ENCODE results near the gene SLC12A9.

Gene SLC12A9

DNA sequence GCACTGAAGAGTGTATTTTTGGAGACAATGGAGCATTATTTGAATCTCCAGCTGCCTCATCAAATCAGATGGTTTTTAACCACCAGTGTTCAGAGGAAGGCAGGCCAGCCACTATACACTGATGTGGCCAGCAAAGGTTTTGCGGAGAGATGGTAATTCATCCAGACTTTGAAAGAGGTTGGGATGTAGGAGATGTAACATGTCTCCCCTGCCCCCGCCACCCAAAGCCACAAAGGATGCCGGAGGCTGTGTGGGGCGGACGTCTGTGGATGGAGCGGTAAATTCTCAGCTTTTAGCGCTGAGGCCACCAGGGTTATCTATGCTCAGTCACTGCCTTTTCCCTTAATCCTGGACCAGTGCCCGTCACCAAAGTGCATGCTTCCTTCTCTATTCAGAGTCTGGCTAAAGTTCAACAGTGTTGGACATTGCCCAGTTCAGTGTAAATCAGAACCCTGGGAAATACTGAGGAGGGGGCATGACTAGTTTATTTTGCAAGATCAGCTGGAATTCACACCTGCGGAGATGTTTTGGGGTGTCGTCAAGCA is 11.0 kb downstream of the SLC12A9 start:
- peak; percentile 34 for DNase-seq

DNA sequence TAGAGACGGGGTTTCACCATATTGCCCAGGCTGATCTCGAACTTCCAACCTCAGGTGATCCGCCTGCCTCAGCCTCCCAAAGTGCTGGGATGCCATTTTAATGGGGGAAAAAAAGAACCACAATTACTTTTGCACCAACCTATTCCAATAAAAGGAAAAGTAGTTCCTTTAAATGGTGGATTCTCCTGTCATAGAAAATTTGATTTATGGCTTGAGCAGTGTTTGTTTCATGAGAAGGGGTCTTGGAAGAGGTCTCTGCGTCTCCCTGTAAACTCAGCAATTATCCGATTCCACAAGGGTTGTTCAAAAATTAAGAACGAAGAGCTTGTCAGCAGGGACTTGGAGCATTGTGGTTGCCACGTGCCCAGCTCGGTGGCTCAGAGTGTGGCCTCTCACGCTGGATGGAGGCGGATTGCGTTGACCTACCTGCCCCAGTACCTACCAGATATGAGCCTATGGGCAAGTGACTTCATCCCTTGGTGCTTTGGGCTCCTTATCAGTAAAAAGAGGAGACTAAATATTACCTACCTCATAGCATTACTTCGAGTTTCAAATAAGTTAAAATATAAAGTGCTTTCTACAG is 11.8 kb downstream of the SLC12A9 start:
- no peak for DNase-seq

DNA sequence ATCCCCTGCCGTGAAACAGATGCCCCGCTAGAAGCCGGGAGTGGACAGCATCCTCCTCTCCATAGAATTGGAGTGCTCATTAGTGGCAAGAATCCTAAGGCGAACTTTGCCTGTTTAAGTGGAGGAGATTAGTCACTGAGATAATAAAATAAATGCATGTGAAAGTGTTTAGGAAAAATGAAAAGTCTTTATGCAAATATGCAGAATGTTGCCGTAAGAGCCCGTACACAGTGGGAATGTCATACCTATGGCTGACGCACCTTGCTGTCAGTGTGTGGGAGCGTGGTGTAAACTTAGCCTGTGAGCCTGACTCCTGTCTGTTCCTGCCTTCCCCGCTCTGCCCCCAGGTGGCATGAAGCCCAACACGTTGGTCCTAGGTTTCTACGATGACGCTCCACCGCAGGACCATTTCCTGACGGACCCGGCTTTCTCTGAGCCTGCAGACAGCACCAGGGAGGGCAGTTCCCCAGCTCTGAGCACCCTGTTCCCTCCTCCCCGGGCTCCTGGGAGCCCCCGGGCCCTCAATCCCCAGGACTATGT is 12.9 kb downstream of the SLC12A9 start:
- no peak for DNase-seq

DNA sequence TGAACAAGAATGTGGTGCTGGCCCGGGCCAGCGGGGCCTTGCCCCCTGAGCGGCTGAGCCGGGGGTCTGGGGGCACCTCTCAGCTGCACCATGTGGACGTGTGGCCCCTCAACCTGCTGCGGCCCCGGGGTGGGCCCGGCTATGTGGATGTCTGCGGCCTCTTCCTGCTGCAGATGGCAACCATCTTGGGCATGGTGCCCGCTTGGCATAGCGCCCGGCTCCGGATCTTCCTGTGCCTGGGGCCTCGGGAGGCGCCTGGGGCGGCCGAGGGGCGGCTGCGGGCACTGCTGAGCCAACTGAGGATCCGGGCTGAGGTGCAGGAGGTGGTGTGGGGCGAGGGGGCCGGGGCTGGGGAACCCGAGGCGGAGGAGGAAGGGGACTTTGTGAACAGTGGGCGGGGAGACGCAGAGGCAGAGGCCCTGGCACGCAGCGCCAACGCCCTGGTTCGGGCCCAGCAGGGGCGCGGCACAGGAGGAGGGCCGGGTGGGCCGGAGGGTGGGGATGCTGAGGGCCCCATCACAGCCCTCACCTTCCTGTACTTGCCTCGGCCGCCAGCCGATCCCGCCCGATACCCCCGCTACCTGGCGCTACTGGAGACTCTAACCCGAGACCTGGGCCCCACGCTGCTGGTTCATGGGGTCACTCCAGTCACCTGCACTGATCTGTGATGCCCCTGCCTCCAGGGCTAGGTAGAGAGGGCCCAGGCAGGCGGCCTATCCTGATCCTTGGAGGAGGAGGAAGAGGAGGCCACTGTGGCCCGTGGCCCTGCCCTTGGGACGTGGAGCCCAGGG is 13.6 kb downstream of the SLC12A9 start:
- DNase-seq = peak; percentile 79

DNA sequence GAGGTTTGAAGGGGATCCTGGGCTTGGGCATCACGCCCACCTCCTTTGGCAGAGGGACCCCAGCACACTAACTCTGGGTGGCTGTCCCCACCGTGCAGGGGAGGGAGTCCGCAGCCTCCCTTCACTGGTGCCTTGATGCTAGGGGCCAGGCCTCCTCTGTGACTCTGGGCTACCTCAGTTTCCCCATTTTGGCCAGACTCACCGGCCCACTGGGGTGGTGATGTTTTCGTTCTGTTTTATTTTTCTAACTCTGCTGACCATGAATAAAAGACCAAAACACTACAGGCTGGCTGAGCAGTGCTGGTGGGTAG is 14.2 kb downstream of the SLC12A9 start:
- no peak for DNase-seq

DNA sequence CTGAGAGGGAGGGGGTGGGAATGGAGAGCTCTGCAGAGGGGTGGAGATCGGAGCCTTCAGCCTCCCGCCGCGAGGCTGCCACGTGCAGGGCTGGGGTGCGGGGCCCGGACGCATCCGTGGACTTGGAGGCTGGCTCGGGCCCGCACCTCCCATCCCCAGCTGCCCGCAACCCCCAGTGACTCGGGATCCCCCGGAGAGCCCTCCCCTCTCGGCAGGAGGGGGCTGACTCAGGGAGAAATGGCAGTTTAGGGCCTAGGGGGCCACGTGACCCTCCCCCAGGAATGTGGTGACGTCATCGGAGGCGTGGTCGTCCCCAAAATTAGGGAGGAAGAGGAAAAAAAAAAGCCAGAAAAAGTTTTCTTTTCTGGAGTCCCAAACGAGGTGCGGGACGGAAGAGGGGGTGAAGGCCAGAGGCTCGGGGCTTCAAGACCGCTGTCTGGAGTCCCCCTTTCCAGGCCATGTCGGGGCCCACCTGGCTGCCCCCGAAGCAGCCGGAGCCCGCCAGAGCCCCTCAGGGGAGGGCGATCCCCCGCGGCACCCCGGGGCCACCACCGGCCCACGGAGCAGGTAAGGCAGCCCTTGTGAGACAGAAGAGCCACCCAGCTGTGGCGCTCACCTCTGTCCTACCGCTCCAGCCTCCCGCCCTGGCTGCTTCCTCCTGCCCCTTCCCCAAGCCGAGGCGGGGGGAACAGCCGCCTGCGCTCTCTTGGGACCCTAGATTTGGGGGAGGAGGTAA is 14.7 kb downstream of the SLC12A9 start, which contains the start of gene TRIP6:
TSS of gene TRIP6 (plus strand) at position 348 of the 736 bp plus-strand sequence. CDS start at position 459, 111 bp downstream.
- DNase-seq = peak; percentile 77

DNA sequence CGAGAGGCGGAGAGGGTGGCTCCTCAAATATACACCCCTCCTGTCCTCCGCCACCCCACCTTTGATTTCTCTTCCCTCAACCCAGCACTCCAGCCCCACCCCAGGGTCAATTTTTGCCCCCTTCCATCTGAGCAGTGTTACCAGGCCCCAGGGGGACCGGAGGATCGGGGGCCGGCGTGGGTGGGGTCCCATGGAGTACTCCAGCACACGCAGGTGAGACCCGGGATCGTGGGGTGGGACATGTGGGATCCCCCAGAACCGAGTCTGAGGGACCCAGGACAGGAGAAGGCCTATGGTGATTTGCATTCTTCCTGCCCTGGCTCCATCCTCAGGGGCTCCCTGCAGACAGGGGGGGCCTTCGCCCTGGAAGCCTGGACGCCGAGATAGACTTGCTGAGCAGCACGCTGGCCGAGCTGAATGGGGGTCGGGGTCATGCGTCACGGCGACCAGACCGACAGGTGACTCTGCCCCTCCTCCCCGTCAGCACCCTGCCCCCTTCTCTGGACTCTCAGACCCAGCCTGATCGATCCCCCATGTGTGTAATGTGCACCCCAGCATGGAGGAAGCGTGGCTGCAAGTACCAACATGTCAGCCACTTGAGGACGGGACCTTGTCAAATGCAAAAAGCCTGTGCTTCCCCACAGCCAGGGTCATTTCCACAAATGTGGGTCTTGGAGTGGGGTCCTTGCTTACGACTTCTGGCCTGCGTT is 15.4 kb downstream of the SLC12A9 start:
- no peak for DNase-seq

DNA sequence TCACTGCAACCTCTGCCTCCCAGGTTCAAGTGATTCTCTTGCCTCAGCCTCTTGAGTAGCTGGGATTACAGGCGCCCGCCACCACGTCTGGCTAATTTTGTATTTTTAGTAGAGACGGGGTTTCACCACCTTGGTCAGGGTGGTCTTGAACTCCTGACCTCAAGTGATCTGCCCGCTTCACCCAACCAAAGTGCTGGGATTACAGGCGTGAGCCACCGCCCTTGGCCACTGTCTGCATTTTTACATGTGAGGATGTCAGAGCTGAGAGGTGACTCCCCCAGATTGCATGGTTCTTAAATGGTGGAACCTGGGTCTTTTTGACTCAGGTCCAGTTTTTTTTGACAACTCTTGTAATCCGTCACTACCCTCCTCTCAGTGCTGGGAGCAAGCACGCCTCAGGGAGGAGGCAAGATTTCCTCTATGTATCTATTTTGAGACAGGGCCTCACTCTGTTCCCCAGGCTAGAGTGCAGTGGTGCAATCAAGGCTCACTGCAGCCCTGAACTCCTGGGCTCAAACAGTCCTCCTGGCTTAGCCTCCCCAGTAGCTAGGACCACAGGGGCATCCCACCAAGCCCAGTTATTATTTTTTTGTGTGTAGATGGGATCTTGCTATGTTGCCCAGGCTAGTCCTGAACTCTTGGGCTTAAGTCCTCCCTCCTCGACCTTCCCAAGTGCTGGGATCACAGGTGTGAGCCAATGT is 21.2 kb downstream of the SLC12A9 start:
- DNase-seq = no peak

DNA sequence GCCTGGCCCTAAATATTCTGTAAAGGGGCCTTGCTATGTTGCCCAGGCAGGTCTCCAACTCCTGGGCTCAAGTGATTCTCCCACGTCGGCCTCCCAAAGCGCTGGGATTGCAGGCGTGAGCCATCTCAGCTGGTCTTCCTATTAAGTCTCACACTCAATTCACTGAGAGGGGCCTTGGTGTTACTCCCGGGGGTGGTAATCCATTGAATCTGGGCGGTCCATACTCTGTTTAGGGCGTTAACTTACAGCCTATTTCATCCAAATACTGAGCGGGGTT is 21.7 kb downstream of the SLC12A9 start:
- DNase-seq = no peak

DNA sequence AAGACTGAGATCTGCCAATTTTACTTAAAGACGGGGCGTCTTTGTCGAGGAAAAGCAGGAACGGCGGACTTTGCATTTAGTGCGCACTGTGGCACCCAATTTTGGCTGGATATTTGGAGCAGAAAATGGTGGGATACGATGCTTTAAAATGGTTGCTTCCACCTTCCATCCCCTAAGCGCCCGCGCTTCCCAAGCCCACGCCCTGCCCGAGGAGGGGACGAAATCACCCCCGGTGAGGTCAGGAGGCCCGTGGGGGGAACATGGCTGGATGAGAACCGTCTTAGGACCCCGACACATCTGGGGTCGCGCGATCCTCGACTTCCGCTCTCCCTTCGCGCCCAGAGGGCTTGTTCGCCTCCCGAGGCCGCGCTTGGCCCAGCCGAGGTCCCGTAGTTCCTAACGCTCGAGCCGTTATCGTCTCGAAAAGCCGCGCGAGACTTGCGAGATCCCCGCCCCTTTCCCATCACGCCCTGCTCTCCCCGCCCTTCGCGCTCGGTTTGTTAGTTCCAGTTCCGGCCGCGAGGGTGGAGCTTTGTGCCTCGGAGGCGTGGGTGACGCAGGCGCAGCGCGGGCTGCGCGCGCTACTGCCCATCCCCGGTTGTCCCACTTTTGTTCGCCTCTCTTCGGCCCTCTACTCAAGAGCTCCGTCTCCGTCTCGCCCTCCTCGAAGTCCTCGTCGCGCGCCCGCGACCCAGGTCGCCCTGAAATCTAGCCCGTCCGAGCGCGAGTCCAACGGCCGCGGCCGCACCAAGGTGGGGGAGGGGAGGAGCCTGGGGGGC is 22.3 kb downstream of the SLC12A9 start, which contains the start of gene SRRT:
TSS of gene SRRT (plus strand) at position 527 of the 779 bp plus-strand sequence. CDS start 488 bp downstream, outside the sequence.
- peak; percentile 99 for DNase-seq

DNA sequence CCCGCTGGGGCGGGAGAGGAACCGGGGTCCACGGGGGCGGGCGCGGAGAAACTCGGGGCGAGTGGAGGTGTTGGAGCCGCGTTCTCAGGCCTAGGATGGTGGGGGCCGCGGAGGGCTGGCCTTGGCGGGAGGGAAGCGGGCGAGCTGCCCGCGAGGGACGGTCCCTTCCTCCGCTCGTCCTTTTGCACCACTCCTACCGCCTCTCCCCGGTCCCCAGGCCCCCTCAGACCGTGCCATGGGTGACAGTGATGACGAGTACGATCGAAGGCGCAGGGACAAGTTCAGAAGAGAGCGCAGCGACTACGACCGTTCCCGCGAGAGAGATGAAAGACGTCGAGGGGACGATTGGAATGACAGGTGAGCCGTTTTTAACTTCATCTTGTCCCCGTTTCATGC is 22.8 kb downstream of the SLC12A9 start:
- no peak for DNase-seq

DNA sequence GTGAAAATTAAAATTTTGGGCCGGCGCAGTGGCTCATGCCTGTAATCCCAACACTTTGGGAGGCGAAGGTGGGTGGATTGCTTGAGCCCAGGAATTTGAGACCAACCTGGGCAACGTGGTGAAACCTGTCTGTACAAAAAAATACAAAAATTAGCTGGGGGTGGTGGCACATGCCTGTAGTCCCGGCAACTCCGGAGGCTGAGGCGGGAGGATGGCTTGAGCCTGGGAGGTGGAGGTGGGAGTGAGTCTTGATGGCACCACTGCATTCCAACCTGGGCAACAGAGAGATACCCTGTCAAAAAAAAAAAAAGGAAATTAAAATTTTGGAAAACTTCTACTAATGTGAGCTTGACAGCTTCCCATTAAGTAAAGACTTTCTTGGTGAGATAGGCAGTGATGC is 25.5 kb downstream of the SLC12A9 start:
- DNase-seq = no peak

DNA sequence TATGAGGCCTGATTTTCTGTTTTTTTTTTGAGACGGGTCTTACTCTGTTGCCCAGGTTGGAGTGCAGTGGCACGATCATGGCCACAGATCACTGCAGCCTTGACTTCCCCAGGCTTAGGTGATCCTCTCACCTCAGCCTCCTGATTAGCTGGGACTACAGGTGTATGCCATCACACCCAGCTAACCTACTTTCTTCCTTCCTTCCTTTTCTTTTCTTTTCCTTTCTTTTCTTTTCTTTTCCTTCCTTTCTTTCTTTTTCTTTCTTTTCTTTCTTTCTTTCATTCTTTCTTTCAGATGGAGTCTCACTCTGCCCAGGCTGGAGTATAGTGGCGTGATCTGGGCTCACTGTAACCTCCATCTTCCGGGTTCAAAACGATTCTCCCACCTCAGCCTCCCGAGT is 26.2 kb downstream of the SLC12A9 start:
- no peak for DNase-seq

DNA sequence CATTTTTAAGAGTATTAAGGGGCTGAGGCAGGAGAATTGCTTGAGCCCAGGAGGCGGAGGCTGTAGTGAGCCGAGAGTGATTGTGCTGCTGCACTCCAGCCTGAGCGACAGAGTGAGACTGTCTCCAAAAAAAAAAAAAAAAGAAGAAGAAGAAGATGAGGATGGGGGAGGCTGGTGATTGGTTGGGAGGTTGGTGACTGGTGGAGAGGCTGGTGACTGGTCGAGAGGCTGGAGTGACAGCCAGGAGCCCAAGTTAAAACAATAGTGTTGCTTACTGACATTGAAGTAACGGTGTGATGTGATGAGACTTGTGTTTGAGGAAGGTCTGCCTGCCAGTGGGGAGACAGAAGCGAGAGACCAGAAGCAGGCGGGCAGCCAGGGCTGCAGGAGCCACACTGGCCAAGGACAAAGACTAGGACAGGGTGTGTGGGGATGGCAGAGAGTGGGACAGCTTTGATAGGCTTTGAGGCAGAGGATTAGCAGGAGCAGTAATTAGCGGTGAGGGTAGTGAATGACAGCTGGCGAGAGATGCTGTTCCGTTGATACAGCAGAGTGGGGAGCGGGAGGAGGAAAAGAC is 27.3 kb downstream of the SLC12A9 start:
- DNase-seq = no peak

DNA sequence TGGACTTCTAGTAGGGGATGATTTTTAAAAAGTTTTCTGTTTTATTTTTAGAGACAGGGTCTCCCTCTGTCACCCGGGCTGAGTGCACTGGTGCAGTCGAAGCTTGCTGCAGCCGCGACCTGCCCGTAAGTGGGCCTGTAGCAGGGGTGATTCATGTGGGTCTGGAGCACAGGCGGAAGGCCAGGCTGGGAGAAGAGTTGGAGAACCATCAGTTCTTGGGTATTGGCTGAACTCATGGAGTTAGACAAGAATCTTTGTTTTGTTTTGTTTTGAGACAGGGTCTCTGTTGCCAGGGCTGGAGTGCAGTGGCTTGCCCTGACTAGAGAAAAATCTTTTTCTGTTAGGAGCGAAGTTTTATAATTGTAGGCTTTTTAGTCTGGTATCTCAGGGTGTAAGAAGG is 28.1 kb downstream of the SLC12A9 start:
- peak; percentile 26 for DNase-seq

DNA sequence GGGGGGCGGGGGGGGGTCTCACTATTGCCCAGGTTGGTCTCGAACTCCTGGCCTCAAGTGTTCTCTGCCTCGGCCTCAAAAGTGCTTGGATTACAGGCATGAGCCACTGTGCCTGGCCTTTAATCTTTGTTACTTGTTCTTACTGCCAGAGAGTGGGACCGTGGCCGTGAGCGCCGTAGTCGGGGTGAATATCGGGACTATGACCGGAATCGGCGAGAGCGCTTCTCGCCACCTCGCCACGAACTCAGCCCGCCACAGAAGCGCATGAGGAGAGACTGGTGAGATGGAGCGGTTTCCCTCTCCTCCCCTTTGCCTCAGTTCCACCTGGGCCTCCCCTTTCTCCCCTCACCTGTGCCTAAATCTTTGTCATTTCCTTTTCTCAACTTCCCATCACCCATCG is 28.6 kb downstream of the SLC12A9 start:
- DNase-seq = no peak

DNA sequence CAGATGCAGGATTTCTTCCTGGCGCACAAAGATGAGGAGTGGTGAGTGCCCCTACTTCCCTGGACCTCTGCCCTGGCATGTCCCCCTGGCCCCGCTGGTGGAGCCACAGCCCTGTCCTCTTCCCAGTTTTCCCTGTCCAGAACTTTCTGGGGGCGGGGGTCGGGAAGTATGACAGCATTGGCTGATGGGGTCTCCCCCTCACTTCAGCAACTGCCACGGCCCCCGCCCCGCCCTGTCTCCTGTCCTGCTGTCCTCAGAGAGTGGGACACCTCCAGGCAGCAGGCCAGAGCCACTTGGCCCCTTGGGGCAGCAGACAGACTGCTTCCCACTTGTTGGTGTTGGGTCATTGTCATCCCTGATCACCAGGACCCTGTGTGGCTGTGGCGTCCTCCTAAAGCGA is 29.7 kb downstream of the SLC12A9 start:
- DNase-seq = no peak

DNA sequence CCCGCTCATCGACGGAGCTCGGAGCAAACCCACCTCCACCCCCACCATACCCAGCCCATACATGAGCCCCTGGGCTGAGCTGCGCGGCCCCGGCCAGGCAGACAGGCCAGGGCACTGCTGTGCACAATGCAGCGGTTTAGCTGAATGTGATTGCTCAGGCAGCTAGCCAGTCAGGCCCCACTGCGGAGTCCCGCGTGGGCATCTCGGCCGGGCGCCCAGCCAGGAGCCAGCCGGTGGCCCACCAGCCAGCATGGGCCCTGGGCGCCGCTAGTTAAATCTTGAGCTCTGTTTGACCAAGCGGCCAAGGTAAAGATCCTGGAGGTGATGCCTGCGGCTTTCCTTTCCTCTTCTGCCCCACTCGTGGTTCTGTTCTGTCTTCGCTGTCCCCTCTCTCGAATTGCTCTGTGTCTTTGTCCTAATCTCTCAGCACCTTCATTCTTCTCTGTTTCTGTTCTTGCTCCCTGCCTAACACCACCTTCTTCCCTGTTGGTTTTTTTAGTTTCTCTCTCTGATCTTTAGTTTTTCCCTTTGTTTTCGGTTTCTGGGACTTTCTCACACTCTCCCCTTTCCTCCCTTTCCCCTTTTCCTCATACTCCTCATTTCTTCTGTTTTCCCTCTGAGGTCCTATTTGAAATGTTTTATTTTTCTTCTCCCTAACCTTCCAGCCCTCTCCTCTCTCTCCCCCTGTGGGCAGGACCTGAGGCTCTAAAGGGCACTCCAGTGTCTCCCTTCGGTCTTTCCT is 30.4 kb downstream of the SLC12A9 start:
- no peak for DNase-seq

DNA sequence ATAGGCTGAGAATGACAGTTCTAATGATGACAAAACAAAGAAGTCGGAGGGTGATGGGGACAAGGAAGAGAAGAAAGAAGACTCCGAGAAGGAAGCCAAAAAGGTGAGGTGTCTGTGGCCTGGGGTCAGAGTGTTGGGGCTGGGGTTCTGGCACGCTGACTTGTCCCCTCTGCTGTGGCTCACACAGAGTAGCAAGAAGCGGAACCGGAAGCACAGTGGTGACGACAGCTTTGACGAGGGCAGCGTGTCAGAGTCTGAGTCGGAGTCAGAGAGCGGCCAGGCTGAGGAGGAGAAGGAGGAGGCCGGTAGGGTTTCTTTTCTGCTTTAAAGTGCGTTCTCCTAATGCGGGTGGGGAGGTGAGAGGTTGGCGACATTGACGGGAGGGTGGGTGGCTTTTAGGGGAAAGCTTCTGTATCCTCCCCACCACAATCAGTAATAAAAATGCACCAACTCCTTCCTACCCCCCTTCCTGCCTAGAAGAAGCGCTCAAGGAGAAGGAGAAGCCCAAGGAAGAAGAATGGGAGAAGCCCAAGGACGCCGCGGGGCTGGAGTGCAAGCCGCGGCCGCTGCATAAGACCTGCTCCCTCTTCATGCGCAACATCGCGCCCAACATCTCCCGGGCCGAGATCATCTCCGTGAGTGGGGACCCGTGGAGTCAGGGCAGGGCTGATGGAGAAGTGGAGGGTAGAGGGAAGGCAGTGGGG is 32.4 kb downstream of the SLC12A9 start:
- no peak for DNase-seq
